ENCODE data around the gene DNAJC4.
A peak's percentile ranks its signal among the peaks of the same experiment; 100 is the strongest.

The DNAJC4 gene

DNA sequence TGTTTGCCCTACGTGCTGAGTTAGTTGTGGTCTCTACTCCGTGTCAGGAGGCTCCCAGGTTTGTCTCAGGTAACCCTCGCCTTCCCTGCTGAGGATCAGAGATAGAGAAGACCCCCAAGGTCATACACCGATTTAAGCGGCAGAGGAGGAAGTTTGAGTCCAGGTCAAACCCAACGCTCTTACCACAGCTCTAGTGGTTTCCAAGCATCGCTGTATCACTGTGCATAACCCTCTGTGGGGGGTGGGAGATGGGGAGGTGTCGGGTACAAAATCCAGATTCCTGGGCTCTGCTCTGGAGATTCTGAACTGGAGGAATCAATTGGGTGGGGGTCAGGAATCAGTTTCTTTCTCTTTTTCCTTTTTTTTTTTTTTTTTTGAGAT, 627 bp downstream of the DNAJC4 start:
- DNase-seq: no peak

DNA sequence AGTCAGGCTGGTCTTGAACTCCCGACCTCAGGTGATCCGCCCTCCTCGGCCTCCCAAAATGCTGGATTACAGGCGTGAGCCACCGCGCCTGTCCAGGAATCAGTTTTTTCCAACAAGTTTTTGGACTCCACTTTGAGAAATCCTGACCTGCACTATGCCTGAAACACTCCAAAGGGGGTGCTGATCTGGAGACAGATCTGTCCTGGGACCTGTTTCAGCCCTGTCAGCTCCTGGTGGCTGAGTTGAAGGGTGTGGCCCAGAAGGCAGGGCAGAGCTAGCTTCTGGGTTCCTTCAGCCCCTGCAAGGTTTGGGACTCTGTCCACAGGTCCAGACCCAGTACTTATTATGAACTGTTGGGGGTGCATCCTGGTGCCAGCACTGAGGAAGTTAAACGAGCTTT, 1.2 kb downstream of the DNAJC4 start:
- no peak for DNase-seq

DNA sequence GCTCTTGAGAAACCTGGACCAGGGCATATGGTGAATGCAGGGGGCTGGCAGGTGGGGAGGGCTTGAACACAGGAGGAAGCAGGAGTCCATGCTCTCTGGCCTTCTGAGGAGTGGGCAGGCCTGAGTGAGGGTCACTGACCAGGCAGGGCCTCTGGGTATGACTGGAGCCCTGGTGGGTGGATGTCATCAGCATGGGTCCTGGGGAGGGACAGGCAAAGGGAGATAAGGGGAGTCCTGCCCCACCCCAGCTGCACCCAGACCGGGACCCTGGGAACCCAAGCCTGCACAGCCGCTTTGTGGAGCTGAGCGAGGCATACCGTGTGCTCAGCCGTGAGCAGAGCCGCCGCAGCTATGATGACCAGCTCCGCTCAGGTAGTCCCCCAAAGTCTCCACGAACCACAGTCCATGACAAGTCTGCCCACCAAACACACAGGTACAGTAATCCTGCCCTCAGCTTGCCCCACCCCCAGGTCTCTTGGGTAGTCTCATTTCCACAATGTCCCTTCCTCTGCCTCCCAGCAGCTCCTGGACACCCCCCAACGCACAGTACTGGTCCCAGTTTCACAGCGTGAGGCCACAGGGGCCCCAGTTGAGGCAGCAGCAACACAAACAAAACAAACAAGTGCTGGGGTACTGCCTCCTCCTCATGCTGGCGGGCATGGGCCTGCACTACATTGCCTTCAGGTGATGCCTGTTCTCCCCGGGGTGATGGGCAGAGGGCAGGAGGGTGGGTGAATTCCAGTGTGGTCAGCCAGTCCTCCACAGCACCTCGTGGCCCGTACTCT, 2.0 kb downstream of the DNAJC4 start:
- no peak for DNase-seq

- DNase-seq: no peak
Measured at GRCh38 chr11:64232967-64233315, 2.6 kb downstream of the DNAJC4 start.

- DNase-seq: no peak
Measured at GRCh38 chr11:64233913-64234586, 3.7 kb downstream of the DNAJC4 start, which contains the start of gene VEGFB. Gene VEGFB, plus strand, starts transcription at chr11:64234584. Its CDS starts 250 bp downstream, at chr11:64234834.

GRCh38 chr11:64234647-64235379, 4.5 kb downstream of the DNAJC4 start:
- no peak for DNase-seq

GRCh38 chr11:64235437-64236161, 5.3 kb downstream of the DNAJC4 start:
- DNase-seq: no peak

DNA sequence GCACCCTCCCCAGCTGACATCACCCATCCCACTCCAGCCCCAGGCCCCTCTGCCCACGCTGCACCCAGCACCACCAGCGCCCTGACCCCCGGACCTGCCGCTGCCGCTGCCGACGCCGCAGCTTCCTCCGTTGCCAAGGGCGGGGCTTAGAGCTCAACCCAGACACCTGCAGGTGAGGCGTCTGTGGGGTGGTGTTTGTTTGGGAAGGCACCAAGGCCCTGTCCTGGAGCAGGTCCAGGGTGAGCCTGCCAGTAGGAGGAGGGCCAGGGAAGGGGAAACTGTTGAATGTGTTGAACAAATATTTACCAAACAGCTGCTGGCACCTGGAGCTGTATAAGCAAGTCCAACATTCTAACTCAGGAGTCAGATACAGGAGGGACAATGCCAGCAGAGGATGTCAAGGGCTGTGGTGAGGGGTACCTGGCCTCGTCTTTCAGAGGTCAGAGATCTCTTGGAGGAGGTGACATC, 7.2 kb downstream of the DNAJC4 start:
- no peak for DNase-seq

DNA sequence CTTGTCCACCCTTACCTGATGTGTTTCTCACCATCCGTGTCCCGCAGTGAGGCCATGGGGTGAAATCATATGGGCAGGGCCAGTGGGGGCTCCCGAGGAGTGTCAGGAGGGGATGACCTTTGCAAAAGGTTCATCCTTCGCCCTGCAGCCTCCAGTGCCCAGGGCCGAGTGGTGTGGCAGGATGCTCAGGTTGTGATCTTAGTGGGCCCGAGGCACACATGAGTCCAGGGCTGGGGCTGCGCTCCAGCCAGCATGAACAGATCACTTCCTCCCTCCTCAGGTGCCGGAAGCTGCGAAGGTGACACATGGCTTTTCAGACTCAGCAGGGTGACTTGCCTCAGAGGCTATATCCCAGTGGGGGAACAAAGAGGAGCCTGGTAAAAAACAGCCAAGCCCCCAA, 7.7 kb downstream of the DNAJC4 start:
- no peak for DNase-seq

- DNase-seq: no peak
Measured at GRCh38 chr11:64238999-64239398, 8.7 kb downstream of the DNAJC4 start.

DNA sequence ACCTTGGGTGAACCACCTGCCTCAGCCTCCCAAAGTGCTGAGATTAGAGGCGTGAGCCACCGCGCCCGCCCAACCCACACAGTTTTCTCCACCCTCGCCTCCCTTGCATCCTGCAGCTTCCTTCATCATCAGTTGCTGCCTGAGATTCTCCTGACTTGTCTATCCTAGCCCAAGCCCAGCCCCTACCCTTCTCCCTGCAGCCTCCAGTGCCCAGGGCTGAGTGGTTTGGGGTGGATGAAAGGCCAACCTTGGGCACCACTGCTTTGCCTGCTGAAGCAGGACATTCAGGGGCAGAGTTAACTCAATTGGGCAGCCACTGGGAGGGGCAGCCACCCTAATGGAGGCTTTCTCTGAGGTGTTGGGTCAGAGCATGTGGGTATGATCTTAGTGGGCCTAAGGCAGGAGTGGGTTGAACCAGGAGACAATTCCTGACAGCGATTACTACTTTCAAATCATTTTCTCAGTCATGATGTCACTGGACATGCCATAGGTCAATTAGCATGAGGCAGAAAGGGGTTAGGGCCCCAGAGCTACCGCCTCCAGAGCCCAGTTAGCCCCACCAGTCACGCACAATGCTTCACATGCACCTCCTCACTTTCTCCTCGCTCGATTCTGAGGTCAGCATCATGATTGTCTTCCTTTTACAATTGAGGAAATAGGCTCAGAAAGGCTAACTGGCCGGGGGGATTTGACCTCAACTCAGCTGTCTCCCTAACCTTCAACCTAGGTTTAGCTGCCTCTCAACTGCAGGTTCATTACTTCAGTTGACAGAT, 9.5 kb downstream of the DNAJC4 start:
- DNase-seq: peak in 1 of 2 donors; percentile 55

- peak; percentile 83 to 100 for DNase-seq
Measured at GRCh38 chr11:64240435-64241240, 10.3 kb downstream of the DNAJC4 start, which contains the start of gene FKBP2. Gene FKBP2, plus strand, starts transcription at chr11:64241095. Its CDS starts 1,293 bp downstream, at chr11:64242388.

GRCh38 chr11:64241241-64241490, 10.8 kb downstream of the DNAJC4 start:
- DNase-seq: peak in 1 of 2 donors; percentile 100

DNA sequence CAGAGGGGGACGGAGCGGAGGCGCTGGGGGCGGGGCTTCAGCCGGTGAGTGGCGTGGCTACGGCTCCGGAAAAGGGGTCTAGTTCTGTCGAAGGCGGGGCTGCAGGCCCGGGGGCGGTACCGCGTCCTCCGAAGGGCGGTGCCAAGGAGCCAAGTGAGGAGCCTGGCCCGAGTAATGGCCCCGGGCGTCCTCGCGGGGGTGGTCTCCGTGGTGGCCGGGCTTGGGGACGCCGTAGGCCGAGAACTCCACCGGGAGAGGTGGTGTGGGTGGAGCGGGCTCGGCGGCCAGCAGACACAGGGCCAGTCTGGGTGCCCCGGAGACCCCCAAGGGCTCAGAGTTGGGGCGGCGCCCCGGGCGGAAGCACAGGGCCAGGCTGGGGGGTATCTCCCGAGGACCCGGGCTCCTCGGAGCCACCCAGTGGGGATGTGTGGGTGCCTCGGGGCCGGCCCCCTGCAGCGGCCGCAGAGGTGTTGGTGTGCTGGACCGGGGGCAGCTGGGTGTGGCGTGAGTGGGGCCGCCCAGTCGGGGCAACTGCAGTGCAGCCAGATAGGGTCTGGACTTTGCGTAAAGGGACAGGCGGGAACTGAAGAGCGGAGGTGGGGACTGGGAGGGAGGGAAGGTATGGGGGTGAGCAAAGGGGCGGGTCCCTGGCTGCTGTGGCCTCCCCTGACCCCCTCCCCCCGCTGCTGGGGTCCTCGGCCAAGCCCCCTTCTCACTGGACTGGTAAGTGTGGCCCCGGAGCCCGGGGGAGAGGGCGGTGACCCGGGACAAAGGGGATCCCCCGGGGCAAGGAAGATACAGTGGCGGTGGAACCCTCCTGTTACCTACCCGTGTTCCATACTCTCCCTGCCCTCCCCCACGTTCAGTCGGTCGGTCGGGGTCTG, 11.4 kb downstream of the DNAJC4 start:
- peak in 1 of 2 donors; percentile 100 for DNase-seq

GRCh38 chr11:64243236-64243854, 13.0 kb downstream of the DNAJC4 start:
- no peak for DNase-seq

- no peak for DNase-seq
Measured at GRCh38 chr11:64244107-64244506, 13.8 kb downstream of the DNAJC4 start.

- no peak for DNase-seq
Measured at GRCh38 chr11:64244966-64245365, 14.6 kb downstream of the DNAJC4 start.

GRCh38 chr11:64245401-64245796, 15.1 kb downstream of the DNAJC4 start:
- peak in 1 of 2 donors; percentile 91 for DNase-seq

DNA sequence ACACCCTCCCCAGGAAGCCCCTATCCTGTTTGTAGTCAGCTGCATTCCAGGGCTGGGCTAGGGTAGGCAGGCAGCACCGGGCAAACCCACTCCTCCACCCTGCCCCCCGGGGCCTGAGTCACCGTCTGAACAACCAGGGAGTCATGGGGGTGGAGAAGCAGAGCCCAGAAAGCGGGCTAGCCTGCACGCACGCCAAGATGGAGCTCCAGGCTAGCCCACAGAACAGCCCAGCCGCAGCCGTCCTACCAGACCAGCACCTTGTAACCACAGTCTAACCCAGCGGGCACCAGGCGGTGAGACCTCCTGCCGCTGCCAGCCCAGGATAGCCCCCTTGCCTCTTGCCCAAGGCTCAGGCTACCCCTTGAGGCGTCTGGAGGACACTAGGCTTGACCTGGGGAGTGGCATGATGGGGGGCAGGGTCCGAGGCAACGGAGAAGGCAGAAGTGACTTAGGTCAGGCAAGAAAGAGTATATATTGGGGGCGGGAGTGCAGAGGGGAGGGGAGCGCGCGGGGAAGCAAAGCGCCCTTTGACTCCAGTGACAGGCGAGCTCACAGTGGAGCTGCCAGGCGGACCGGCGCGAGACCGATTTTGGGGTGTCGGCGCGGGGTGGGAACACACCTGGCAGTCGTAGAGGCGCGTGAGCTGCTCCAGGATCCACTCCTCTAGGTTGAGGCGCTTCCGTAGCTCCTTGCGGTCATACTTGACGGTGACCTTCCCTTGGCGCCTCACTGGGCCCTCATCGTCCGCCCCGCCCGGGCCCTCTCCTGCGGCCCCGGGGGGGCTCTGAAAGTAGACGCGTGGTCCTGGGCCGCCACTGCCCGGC, 15.7 kb downstream of the DNAJC4 start:
- DNase-seq: peak; percentile 49 to 91

All from bone marrow (tissue), 2 donors.